HG03039 (cell line): Measurements from ENCODE around the gene TMEM80.
A peak's percentile ranks its signal among the peaks of the same experiment; 100 is the strongest.
"Not testable (repeated sequence)": the region's sequence is repeated elsewhere in the genome, so short reads cannot be mapped to it uniquely, and the experiment has no call there.

Source experiments
- ATAC-seq: cut with Tn5 transposase; IDR thresholded peaks from one replicate; pipeline ENCODE4 v1.9.1; 2021; ENCODE audit warnings: mild to moderate bottlenecking, moderate library complexity; ENCODE audit not compliant: unreplicated experiment

Gene TMEM80

DNA sequence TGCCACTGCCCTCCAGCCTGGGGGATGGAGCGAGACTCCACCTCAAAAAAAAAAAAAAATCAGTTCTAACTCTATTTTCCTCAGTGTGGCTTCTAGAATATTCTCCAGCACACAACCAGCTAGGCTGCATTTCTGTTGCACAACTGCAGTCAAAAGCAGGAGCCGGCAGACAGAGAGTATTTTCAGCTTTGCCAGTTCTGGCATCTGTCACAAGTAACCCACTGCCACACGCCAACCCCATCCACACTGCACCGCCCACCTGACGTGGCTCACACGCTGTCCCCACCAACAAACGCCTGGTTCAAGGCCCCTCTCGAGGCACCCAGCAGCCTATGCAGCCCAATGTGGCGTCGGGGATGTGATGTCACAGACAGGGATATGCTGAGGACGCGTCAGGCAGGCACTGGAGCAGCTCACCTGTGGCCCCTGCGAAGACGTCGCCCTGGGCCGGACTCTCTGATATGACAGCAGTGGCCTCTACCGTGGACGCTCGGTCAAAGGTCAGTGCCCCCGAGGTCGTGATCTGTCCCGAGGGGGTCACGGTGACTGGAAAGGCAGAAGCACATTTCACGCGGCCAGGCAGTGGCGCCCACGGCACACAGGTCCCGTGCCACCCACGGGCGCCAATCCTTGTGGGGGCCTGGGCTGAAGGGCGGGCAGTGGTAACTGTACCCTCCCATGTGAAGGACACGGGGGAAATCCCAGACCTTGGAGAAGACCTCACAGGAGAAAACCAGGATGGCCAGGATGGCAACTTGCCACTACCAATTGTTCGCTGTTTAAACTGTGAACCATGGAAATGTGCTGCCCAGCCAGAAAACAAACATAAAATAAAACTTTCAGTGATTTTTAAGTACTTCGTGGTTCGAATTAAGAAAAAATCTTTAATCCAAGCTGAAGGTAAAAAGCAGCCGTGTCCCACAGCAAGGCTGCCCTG, 16.1 kb upstream of the TMEM80 start:
- no peak for ATAC-seq

- no peak for ATAC-seq
These were observed 15.1 kb upstream of the TMEM80 start for GRCh38 chr11:680476-680875.

- no peak for ATAC-seq
These were observed 14.6 kb upstream of the TMEM80 start for GRCh38 chr11:680970-681369.

GRCh38 chr11:686451-687243, 9.0 kb upstream of the TMEM80 start:
- ATAC-seq, result no peak

DNA sequence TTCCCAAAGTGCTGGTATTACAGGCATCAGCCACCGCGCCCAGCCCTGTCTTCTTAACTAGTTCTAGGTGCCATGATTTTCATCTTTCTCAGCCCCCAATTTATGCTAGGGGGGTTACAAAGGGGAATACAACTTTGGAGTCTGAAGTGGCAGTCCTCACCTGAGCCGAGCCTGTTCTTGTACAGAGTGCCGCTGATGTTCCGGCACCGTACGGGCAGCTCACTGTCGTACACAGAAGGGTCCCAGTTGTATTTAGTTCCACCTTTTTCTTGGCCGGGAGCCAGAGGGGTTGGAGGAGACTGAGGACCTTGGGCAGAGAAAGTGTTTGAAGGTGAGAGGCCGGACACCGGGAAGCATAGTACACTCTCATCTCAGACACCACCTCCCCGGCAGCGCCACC, 7.9 kb upstream of the TMEM80 start:
- no peak for ATAC-seq

DNA sequence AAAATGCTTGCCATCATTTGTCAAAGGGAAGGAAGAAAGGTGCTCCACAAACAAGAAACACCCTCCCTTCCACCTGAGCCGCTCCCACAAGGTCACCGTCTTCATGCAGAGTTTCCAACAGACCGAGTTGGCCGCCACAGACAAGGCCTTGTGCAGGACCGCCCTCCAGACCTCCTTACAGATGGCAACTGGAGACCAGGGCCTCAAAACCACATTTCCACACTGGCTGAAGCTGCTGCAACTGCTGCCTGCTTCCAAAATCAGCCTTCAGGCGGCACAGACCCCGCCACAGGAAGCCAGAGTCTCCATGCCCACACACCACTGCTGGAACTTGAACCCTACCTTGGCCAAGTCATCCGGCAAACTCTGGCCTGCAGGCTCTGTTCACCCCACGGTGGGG, 6.9 kb upstream of the TMEM80 start:
- no peak for ATAC-seq

- no peak for ATAC-seq
These were observed 6.0 kb upstream of the TMEM80 start for GRCh38 chr11:689625-690024.

DNA sequence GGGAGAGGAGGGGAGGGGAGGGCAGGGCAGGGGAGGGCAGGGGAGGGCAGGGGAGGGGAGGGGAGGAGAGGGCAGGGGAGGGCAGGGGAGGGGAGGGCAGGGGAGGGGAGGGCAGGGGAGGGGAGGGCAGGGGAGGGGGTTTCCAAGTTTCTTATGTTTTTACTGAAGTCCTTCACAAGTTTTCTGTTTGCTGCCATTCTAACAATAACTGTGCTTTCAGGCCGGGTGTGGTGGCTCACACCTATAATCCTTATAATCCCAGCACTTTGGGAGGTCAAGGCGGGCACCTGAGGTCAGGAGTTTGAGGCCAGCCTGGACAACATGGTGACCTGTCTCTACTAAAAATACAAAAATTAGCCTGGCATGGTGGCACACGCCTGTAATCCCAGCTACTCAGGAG, 5.4 kb upstream of the TMEM80 start:
- not testable (repeated sequence) for ATAC-seq

DNA sequence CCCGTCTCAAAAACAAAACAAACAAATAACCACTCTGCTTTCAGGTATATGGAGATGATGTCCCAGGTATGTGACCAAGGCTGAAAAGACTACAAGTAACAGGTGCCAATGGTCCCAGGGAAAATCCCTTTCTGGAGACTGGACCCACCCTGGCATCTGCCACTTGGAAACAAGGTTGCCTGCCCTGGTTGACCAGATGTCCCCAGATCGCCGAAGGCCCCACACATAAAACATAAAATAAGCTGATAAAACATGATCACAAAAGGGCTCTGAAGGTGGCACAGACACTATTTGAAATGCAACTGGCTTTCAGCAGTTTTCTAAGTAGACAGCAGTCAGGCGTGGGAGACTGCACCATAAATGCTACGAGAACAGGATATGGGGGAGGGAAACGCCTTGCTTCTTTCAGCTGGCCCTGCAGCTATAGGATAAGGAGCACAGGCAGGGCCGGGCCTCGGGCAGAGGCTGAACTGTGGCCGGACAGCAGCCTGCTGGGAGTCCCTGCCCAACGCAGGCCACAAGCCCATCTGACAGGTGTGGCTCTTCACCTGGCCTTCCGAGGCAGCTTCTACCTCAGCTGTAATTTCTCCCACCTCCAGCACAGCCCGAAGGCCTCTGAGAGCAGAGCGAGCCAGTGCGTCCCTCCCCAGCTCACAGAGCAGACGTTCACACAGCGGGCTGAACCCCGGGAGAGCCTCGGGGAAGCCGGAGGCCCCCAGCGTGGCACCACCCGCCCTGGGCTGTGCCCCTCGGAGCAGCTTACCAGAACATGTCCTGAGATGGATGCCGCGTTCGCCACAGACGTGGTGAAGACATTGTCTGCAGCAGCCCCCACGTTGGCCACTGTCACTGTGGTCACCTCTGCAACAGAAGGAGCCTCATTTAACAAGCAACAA, 4.6 kb upstream of the TMEM80 start:
- ATAC-seq, result no peak

- no peak for ATAC-seq
These were observed 3.7 kb upstream of the TMEM80 start for GRCh38 chr11:691710-692590.

DNA sequence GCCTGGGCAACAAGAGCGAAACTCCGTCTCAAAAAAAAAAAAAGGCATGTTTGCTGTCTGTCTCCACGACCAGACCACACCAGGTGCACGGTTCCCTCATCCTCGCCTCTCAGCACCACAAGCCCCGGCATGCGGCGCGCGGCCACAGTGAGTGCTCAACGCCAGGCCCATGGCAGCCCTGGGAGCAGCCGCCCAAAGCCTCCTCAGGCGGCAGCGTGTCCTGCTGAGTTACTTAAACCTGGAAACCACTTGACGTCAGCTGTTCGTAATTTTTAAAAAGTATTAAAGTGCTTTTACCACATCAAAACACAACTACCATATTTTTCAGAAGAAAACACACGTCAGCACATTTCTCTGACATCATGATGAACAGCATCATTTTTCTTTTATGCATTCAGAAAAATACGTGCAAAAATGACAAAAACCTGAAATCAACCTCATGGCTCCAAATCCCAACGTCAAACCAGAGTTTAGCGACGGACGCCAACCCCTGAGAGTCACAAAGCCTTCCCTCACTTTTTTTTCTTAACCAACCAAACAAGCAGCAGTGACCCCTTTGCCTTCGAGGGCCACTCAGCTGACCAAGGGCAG, 2.7 kb upstream of the TMEM80 start:
- no peak for ATAC-seq

DNA sequence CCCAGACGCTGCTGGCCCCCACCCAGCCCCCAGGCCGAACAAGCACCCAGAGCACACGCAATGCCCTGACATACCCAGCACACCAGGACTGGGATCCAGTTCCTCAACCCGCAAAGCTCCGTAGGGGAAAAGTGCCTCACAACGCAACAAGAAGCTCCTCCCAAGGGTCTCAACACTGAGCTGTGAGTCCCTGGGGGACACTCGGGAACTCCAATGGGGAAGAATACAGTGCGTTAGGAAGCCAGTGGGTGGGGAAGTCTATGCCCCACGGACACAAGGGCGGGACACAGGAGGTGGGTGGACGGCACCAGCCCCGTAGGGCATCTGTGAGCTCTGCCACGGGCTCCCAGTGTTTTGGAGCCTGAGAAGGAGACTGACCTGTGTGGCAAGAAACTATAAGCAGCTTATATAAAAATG, 2.2 kb upstream of the TMEM80 start:
- no peak for ATAC-seq

- ATAC-seq, result no peak
These were observed 1.6 kb upstream of the TMEM80 start for GRCh38 chr11:693887-694562.

DNA sequence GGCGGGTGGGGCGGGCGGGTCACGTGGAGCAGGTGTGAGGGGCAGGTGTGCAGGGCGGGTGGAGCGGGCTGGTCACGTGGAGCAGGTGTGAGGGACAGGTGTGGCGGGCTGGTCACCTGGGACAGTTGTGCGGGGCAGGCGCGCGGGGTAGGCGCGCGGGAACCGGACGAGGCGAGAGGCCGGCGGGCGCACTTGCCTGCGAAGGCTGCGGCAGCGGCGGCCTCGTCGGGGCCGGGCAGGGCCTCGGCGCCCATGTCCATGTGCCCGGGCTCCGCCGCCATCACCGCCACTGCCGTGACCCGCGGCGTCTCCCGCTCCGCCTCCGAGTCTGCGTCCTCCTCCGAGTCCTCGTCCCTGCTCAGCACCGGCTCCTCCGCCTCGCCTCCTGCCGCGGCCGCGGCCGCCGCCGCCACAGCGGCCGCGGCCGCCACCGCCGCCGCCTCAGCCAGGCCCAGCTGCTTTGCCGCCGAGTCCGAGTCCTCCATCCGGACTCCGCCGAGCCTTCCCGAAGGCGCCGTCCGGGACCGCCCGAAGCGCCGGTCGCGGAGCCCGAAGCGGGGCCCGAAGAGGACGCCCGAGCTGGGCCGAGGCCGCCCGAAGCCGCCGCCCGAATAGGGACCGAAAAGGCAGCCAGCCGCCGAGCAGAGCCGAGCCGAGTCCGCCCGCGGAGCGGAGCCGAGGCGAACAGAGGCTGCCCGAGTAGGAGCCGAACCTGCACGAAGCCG, 891 bp upstream of the TMEM80 start, which contains the start of gene DEAF1:
TSS of gene DEAF1 (minus strand) at position 660 of the 725 bp plus-strand sequence. CDS start at position 485, 175 bp downstream.
- peak; percentile 69 for ATAC-seq

DNA sequence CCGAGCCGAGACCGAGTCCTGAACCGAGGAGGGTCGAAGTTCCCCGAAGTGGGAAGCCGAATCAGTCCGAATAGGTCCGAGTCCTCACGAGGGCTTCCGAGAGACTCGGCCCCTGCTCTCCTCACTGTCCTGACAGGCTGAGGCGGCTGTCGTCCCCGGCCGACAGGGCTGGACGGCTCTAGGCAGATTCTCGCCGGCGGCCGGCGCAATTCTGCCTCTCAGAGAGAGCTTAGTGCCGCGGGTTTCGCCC, 403 bp upstream of the TMEM80 start:
- no peak for ATAC-seq

GRCh38 chr11:696955-697491, 1.4 kb downstream of the TMEM80 start:
- ATAC-seq, result no peak

DNA sequence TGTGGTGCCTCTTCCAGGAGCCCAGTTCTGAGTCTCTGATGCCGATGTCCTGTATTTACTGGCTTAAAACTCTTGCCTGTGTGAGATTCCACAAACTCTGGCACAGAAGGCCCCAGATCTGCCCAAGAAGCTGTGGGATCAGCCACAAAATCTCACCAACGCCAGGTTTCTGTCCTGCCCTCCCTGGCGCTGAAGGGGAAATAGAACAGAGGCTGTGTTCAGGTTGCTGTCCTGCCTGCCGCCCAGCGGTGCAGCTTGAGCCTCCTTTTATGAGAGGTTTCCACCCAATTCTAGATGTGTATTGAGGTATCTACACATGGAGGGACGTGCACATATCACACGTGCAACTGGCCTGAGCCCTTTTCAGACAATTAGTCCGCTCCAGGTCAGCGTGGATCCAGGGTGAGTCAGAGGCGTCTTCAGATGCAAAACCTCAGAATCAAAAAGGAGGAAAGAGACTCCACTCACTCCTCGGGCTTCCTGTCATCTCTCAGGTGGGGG, 2.2 kb downstream of the TMEM80 start:
- ATAC-seq, result no peak

DNA sequence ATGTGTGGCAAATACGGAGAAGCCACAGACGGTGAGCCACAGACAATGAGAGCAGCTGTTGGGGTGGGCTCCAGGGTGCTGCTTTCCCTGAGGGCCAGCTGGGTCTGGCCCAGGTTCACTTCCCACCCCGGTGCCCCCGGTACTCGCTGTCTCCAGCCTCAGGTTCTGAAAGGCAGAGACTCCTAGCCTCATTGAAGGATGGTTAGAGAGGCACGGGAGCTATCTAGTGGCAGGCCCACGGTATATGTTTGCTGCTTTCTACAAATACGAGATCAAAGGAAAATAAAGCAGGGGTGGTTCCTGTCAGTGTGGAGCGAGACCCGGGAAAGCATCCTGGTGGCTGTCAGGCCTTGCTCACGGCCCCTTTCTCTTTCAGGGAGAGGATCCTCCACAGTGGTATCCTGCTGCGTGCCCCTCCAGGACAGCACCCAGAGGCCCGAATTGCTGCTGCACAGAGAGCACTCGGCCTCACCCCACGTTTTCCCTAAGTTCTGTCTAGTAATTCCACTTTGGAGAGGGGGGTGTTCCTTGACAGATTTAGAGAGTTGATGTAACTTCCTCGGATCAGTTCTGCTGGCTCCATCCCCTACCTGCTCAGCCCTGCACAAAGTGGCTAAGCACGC, 3.0 kb downstream of the TMEM80 start:
- ATAC-seq, result no peak
